Caco-2 (cell line): Measurements from ENCODE around the gene PTPRN2. TPM values are rescaled to one million over a fixed set of nuclear protein-coding genes. Genes with fewer than 3 reads are reported as not detected.

Experiments
- BruUV-seq: library from RNA; stranded (reverse); fragments of 400-500 nt; replicated peaks from 2 replicates; lab custom pipeline; 2021; lab: Mats Ljungman, UMichigan
- CTCF ChIA-PET: fragments of 300-600 bp; sonication (Branson Sonifier 250); formaldehyde crosslinking; loops from one replicate; lab custom pipeline; 2022; ENCODE audit warnings: antibody characterized with exemption; lab: Charles Lee
- POLR2A ChIA-PET: fragments of 300-600 bp; sonication (Branson Sonifier 250); formaldehyde crosslinking; loops from one replicate; lab custom pipeline; 2022; ENCODE audit warnings: antibody characterized with exemption; lab: Charles Lee
- DNase-seq, 2 experiments: peaks; one replicate each; pipeline versions ENCODE4 v3.0.0 to v3.0.0-alpha.2; 2020 to 2022
- H3K27me3 ChIP-seq: replicated peaks from 2 replicates; pipeline ENCODE4 v1.6.0; 2011; ENCODE audit warnings: low read length; ENCODE audit not compliant: control insufficient read depth, insufficient read depth
- H3K36me3 ChIP-seq: 2 replicates; pipeline ENCODE4 v1.5.1; 2011; ENCODE audit warnings: low read length; ENCODE audit not compliant: control insufficient read depth, insufficient read depth
- H3K4me1 ChIP-seq: fragments of 250-450 bp; sonication (Bioruptor Pico); 2 replicates; pipeline ENCODE4 v1.5.1; 2020; ENCODE audit warnings: mild to moderate bottlenecking
- H3K4me3 ChIP-seq: 2 replicates; pipeline ENCODE4 v1.5.1; 2011; ENCODE audit warnings: low read depth, mild to moderate bottlenecking, control low read depth, low read length
- H3K9me3 ChIP-seq: fragments of 250-450 bp; sonication (Bioruptor Pico); 2 replicates; pipeline ENCODE4 v1.5.1; 2020; ENCODE audit warnings: mild to moderate bottlenecking, moderate library complexity
- H3K27ac Mint-ChIP-seq: one replicate; pipeline ENCODE4 v1.8.0; 2022; ENCODE audit warnings: mixed read lengths; ENCODE audit not compliant: unreplicated experiment
- H3K27me3 Mint-ChIP-seq: one replicate; pipeline ENCODE4 v1.8.0; 2022; ENCODE audit warnings: mixed read lengths; ENCODE audit not compliant: insufficient read depth, unreplicated experiment
- H3K36me3 Mint-ChIP-seq: one replicate; pipeline ENCODE4 v1.8.0; 2022; ENCODE audit warnings: mild to moderate bottlenecking, mixed read lengths; ENCODE audit not compliant: insufficient read depth, unreplicated experiment
- H3K4me1 Mint-ChIP-seq: one replicate; pipeline ENCODE4 v1.8.0; 2022; ENCODE audit warnings: low read depth, mixed read lengths; ENCODE audit not compliant: unreplicated experiment
- H3K4me3 Mint-ChIP-seq: one replicate; pipeline ENCODE4 v1.8.0; 2022; ENCODE audit warnings: mild to moderate bottlenecking, moderate library complexity, mixed read lengths; ENCODE audit not compliant: unreplicated experiment
- H3K9me3 Mint-ChIP-seq: one replicate; pipeline ENCODE4 v1.8.0; 2022; ENCODE audit warnings: mixed read lengths; ENCODE audit not compliant: unreplicated experiment
- intact Hi-C: fragments of 100-400 bp; cut with micrococcal nuclease; formaldehyde crosslinking; loops from one replicate; pipeline ENCODE4 v1.10.0; 2022; ENCODE audit not compliant: unreplicated experiment
- total RNA-seq: library from RNA; stranded (reverse); gene quantifications from 2 replicates; pipeline ENCODE4 v1.2.3, GENCODE V29; 2022
- TF ChIP-seq, protein P1 (sequence below), 2 experiments: fragments of 200-600 bp in 1 of 2; IDR thresholded peaks; 1 replicate in 1 of 2; 2 replicates in 1 of 2; pipeline versions ENCODE4 v1.5.1 to v1.8.0; 2011 to 2022; ENCODE audit warnings: antibody characterized with exemption in 1 of 2, control low read depth in 1 of 2, inconsistent platforms in 1 of 2, low read depth in 1 of 2, low read length in 1 of 2, mild to moderate bottlenecking in 1 of 2, moderate library complexity in 1 of 2; ENCODE audit not compliant: insufficient read depth in 1 of 2, severe bottlenecking in 1 of 2, unreplicated experiment in 1 of 2

Gene PTPRN2
- total RNA-seq, 1 experiment from 2014 or later, result 1.4 TPM

GRCh38 chr7:158021836-158022235 lies 565.8 kb downstream of the PTPRN2 start:
- CTCF ChIA-PET, result no interaction called here
- peak in 1 of 2 experiments; percentile 3 for DNase-seq

GRCh38 chr7:158020706-158021095 lies 566.9 kb downstream of the PTPRN2 start:
- TF ChIP-seq, protein P1, sequence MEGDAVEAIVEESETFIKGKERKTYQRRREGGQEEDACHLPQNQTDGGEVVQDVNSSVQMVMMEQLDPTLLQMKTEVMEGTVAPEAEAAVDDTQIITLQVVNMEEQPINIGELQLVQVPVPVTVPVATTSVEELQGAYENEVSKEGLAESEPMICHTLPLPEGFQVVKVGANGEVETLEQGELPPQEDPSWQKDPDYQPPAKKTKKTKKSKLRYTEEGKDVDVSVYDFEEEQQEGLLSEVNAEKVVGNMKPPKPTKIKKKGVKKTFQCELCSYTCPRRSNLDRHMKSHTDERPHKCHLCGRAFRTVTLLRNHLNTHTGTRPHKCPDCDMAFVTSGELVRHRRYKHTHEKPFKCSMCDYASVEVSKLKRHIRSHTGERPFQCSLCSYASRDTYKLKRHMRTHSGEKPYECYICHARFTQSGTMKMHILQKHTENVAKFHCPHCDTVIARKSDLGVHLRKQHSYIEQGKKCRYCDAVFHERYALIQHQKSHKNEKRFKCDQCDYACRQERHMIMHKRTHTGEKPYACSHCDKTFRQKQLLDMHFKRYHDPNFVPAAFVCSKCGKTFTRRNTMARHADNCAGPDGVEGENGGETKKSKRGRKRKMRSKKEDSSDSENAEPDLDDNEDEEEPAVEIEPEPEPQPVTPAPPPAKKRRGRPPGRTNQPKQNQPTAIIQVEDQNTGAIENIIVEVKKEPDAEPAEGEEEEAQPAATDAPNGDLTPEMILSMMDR (IDR thresholded peaks at IDR 0.05; ENCODE audit: insufficient read depth in 1 of 2, low read depth in 1 of 2, low read length in 1 of 2, severe bottlenecking in 1 of 2, unreplicated experiment in 1 of 2), result no peak
- BruUV-seq, result no TSS peak
- Mint-ChIP-seq H3K36me3 (no peaks in the 10 kb centered on the region), H3K27me3 (no peaks in the 10 kb centered on the region), H3K4me3 (no peak overlapping the region), H3K4me1 (no peaks in the 10 kb centered on the region), H3K27ac (no peak overlapping the region), H3K9me3 (no peaks in the 10 kb centered on the region)
- POLR2A ChIA-PET, result no interaction called here
- Histone ChIP-seq H3K27me3 (no peaks in the 10 kb centered on the region), H3K36me3 (no peaks in the 10 kb centered on the region), H3K9me3 (no peaks in the 10 kb centered on the region), H3K4me3 (no peak overlapping the region), H3K4me1 (no peaks in the 10 kb centered on the region)
- intact Hi-C loops, result no loop called here
- CTCF ChIA-PET, result no interaction called here
- no peak for DNase-seq

More at GRCh38 chr7:158021836-158022235, 565.8 kb downstream of the PTPRN2 start:
- intact Hi-C loops, result no loop called here
- Mint-ChIP-seq H3K27ac (no peak overlapping the region), H3K36me3 (no peaks in the 10 kb centered on the region), H3K27me3 (no peaks in the 10 kb centered on the region), H3K4me3 (no peak overlapping the region), H3K9me3 (no peaks in the 10 kb centered on the region), H3K4me1 (no peaks in the 10 kb centered on the region)
- POLR2A ChIA-PET, result no interaction called here
- Histone ChIP-seq H3K36me3 (no peaks in the 10 kb centered on the region), H3K4me1 (no peaks in the 10 kb centered on the region), H3K27me3 (no peaks in the 10 kb centered on the region), H3K9me3 (no peaks in the 10 kb centered on the region), H3K4me3 (no peak overlapping the region)
- no TSS peak for BruUV-seq
- TF ChIP-seq, protein P1 (IDR thresholded peaks at IDR 0.05; ENCODE audit: insufficient read depth in 1 of 2, low read depth in 1 of 2, low read length in 1 of 2, severe bottlenecking in 1 of 2, unreplicated experiment in 1 of 2), result no peak

DNA sequence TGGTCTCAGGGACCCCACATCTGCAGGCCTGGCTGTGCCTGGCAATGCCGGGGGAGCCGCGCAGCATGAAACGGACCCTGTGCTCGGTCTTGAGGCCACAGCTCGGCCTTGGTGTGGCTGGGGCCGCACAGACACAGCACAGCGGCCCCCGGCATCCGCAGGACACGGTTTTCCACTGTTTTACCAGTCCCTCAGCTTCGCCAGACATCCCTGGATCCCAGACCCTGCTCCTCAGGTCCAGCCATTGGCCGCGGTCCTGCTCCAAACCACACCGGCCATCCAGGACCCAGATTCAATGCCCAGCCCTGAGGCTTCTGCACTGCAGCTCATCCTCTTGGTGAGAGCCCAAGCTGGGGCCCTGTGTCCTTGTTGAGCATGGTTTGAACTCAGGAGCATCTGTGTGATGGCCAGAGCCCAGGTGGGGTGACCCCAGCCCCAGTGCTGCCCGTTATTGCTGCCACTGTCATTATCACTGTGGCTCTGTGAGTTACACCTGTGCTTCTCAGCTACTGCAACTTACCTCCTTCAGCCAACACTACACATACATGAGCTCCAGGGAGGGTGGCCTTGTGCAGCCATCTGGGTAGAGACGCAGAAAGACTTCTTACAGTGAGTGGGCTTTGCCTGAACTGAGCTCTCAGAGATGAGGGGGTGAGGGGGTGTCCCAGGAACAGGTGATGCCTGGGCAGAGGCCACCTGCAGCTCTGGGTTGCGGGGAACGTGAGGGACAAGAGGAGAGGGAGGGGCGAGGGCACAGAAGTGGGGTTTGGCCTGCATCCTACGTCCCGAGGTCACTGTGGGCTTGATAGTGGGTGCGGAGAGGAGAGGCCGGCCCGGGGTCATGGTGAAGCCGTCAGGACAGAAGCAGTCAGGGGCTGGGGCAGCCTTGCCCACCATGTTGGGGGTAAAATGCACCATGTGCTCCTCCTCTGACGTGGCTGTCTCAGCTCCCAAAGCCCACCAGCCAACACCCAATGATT lies 567.6 kb downstream of the PTPRN2 start:
- H3K9me3 Mint-ChIP-seq, result no peaks in the 10 kb centered on the region
- CTCF ChIA-PET, result no interaction called here
- Histone ChIP-seq H3K4me3 (no peak overlapping the region), H3K9me3 (no peaks in the 10 kb centered on the region), H3K27me3 (no peaks in the 10 kb centered on the region), H3K36me3 (no peaks in the 10 kb centered on the region), H3K4me1 (no peaks in the 10 kb centered on the region)
- POLR2A ChIA-PET, result no interaction called here
- intact Hi-C loops, result no loop called here
- H3K4me3 Mint-ChIP-seq, result no peak overlapping the region
- TF ChIP-seq, protein P1 (IDR thresholded peaks at IDR 0.05; ENCODE audit: insufficient read depth in 1 of 2, low read depth in 1 of 2, low read length in 1 of 2, severe bottlenecking in 1 of 2, unreplicated experiment in 1 of 2), result no peak
- BruUV-seq, result no TSS peak
- DNase-seq, result peak in 1 of 2 experiments; percentile 14
- H3K4me1 Mint-ChIP-seq, result no peaks in the 10 kb centered on the region
- H3K36me3 Mint-ChIP-seq, result no peaks in the 10 kb centered on the region
- H3K27me3 Mint-ChIP-seq, result no peaks in the 10 kb centered on the region
- H3K27ac Mint-ChIP-seq, result no peak overlapping the region
